ENCODE data around the gene CNGA2.

DNA sequence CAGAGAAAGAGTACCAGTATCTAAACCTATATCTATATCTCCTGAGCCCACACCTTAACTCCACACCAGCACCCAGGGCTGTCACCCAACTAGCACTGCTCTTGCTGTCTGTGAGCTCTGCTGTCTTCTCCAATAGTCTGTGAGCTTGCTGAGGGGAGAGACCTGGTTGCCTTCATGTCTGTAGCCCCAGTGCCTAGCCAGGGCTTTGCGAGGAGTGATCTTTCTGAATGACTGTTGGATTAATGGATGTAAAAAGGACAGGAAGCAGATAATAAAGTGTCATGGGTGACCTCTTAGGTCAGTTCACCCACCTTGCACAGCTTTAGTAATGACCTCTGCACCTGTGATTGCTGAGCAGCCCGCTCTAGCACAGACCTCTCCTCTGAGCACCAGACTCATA, 30.5 kb downstream of the CNGA2 start:
- no peak for TF ChIP-seq NANOG (IDR thresholded peaks at IDR 0.05; ENCODE audit: borderline replicate concordance)
- TF ChIP-seq, protein P1, sequence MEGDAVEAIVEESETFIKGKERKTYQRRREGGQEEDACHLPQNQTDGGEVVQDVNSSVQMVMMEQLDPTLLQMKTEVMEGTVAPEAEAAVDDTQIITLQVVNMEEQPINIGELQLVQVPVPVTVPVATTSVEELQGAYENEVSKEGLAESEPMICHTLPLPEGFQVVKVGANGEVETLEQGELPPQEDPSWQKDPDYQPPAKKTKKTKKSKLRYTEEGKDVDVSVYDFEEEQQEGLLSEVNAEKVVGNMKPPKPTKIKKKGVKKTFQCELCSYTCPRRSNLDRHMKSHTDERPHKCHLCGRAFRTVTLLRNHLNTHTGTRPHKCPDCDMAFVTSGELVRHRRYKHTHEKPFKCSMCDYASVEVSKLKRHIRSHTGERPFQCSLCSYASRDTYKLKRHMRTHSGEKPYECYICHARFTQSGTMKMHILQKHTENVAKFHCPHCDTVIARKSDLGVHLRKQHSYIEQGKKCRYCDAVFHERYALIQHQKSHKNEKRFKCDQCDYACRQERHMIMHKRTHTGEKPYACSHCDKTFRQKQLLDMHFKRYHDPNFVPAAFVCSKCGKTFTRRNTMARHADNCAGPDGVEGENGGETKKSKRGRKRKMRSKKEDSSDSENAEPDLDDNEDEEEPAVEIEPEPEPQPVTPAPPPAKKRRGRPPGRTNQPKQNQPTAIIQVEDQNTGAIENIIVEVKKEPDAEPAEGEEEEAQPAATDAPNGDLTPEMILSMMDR (conservative IDR thresholded peaks at IDR 0.05; ENCODE audit: low read depth in 2 of 2): no peak
- TF ChIP-seq EZH2phosphoT487 (IDR thresholded peaks at IDR 0.05; ENCODE audit: unreplicated experiment): no peak
- TF ChIP-seq EZH2 (IDR thresholded peaks at IDR 0.05; ENCODE audit: low read depth, unreplicated experiment): no peak
- no peak for TF ChIP-seq REST (IDR thresholded peaks at IDR 0.05; ENCODE audit: unreplicated experiment)
- TF ChIP-seq CREB1 (CRISPR knock-in tag; IDR thresholded peaks at IDR 0.05; ENCODE audit: low read depth): no peak
- TF ChIP-seq POLR2AphosphoS5 (IDR thresholded peaks at IDR 0.05; ENCODE audit: low read depth): no peak
- TF ChIP-seq STAT1 (IDR thresholded peaks at IDR 0.05; ENCODE audit: unreplicated experiment): no peak
- no peak for TF ChIP-seq JUNB (IDR thresholded peaks at IDR 0.05; ENCODE audit: unreplicated experiment)
- no peak for TF ChIP-seq ZNF114 (CRISPR knock-in tag; IDR thresholded peaks at IDR 0.05)
- TF ChIP-seq ETS1 (IDR thresholded peaks at IDR 0.05): no peak
- TF ChIP-seq ZNF331 (CRISPR knock-in tag; IDR thresholded peaks at IDR 0.05; ENCODE audit: low read depth): no peak

Measured in GM23338 (cell line).